DMS114 treated with DMSO at 0.1 percent for 48 hours (cell line): ENCODE measurements around the gene RASA3.

Source experiments
- DNase-seq: peaks from one replicate; lab custom pipeline; 2025; ENCODE audit not compliant: unreplicated experiment; lab: John Stamatoyannopoulos, UW

Gene RASA3

GRCh38 chr13:114059428-114059827 lies 73.0 kb downstream of the RASA3 start:
- DNase-seq: no peak

- DNase-seq: no peak
Observed at GRCh38 chr13:114058051-114058867, 74.2 kb downstream of the RASA3 start.

GRCh38 chr13:114057166-114058050 lies 75.0 kb downstream of the RASA3 start:
- no peak for DNase-seq

GRCh38 chr13:114056205-114057013 lies 76.0 kb downstream of the RASA3 start:
- DNase-seq: no peak

- no peak for DNase-seq
Observed at GRCh38 chr13:114055766-114056165, 76.7 kb downstream of the RASA3 start.

GRCh38 chr13:114054830-114055439 lies 77.5 kb downstream of the RASA3 start:
- no peak for DNase-seq

GRCh38 chr13:114054264-114054663 lies 78.2 kb downstream of the RASA3 start:
- DNase-seq: no peak

- no peak for DNase-seq
Observed at GRCh38 chr13:114053026-114053425, 79.4 kb downstream of the RASA3 start.

- no peak for DNase-seq
Observed at GRCh38 chr13:114050536-114051450, 81.6 kb downstream of the RASA3 start.

GRCh38 chr13:114049626-114050101 lies 82.8 kb downstream of the RASA3 start:
- no peak for DNase-seq

GRCh38 chr13:114049026-114049425 lies 83.4 kb downstream of the RASA3 start:
- DNase-seq: no peak

GRCh38 chr13:114048443-114048842 lies 84.0 kb downstream of the RASA3 start:
- no peak for DNase-seq

- no peak for DNase-seq
Observed at GRCh38 chr13:114047358-114047881, 85.0 kb downstream of the RASA3 start.

- DNase-seq: no peak
Observed at GRCh38 chr13:114046431-114046975, 85.9 kb downstream of the RASA3 start.

- DNase-seq: no peak
Observed at GRCh38 chr13:114045113-114045735, 87.2 kb downstream of the RASA3 start.

GRCh38 chr13:114044486-114044885 lies 87.9 kb downstream of the RASA3 start:
- no peak for DNase-seq

GRCh38 chr13:114043421-114044053 lies 88.9 kb downstream of the RASA3 start:
- DNase-seq: peak; percentile 44
